ENCODE results near the gene VMAC. TPM values are rescaled to one million over a fixed set of nuclear protein-coding genes. Genes with fewer than 3 reads are reported as not detected.

The VMAC gene
- total and polyA plus RNA-seq, 2 of the 8 experiments (the other 6 are each of a cell fraction or from before 2014, with no cell fraction given), result 1.3 to 2.2 TPM

DNA sequence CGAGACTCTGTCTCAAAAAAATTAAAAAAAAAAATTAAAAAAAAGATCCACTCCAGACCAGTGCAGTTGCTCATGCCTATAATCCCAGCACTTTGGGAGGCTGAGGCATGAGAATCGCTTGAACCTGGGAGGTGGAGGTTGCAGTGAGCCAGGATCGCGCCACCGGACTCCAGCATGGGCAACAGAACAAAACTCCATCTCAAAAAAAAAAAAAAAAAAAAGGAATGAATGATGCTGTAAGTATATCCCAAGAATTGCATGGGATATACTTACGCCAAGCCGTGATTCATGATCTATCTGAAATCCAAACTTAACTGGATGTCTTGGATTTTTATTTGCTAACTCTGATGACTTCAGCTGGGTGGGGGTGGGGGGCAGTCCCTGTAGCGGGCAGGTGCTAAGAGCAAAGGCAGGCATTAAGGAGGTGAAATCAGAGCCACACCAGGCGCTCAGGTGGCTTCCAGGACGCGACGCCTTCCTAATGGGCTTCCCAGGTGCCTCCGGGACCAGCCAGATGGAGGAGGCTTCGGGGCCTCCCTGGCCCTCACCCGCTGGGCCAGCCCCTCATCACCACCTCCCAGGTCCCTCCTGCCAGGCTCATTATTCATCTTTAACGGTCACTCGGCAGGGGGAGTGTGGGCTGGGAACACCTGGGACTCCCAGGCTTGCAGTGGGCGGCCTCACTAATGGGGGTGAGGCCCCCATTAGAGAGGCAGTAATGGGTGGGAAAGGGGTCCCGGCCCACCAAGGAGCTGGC, 23.0 kb upstream of the VMAC start:
- Histone ChIP-seq H4K91ac (replicated peaks; ENCODE audit: insufficient read length, low read length) (no peak overlapping the region), H3K4me2 (ENCODE audit: insufficient read depth in 1 of 2, low read depth in 2 of 2, low read length in 2 of 2) (no peak overlapping the region), H3K27me3 (replicated peaks in 1 of 4; ENCODE audit: control insufficient read depth in 3 of 4, extremely low read depth in 1 of 4, insufficient read depth in 3 of 4, low read length in 3 of 4) (peaks cover 0 to 2% (median under 1%) of the 10 kb centered on the region in 4 experiments; a peak in 1 of 7 replicates), H3K23ac (ENCODE audit: insufficient read length) (no peak overlapping the region), H3K27ac (ENCODE audit: low read depth, low read length) (no peak overlapping the region), H4K5ac (ENCODE audit: insufficient read length, low read depth, low read length) (no peak overlapping the region), H3K79me2 (ENCODE audit: control insufficient read depth in 1 of 2, insufficient read depth in 2 of 2, low read length in 2 of 2) (no peaks in the 10 kb centered on the region), H2AK5ac (ENCODE audit: low read depth, low read length) (no peak overlapping the region), H3K4ac (replicated peaks; ENCODE audit: insufficient read length, low read depth, low read length) (no peak overlapping the region), H3K56ac (replicated peaks; ENCODE audit: insufficient read length, low read depth, low read length) (no peak overlapping the region), H2BK120ac (replicated peaks; ENCODE audit: low read depth, low read length) (no peak overlapping the region), H3K9me3 (ENCODE audit: insufficient read depth in 2 of 2, low read depth in 1 of 2, low read length in 1 of 2) (no peaks in the 10 kb centered on the region), H4K8ac (ENCODE audit: extremely low read depth, insufficient read depth, low read length) (no peak overlapping the region), H3K9ac (replicated peaks in 1 of 4; ENCODE audit: extremely low read depth in 1 of 4, low read depth in 3 of 4, low read length in 3 of 4) (no peak overlapping the region), H2BK20ac (ENCODE audit: low read length) (no peak overlapping the region), H2BK15ac (ENCODE audit: low read length) (no peak overlapping the region), H2BK5ac (ENCODE audit: low read depth, low read length) (no peak overlapping the region), H3K4me1 (replicated peaks in 1 of 4; ENCODE audit: control insufficient read depth in 3 of 4, insufficient read depth in 4 of 4, low read length in 3 of 4) (peaks cover 0 to 17% (median 6%) of the 10 kb centered on the region in 4 experiments; a peak in 6 of 7 replicates), H3K18ac (ENCODE audit: extremely low read depth, low read length) (no peak overlapping the region; the same call in 1 of the 2 replicates), H3K23me2 (ENCODE audit: low read depth, low read length) (no peaks in the 10 kb centered on the region), H3K36me3 (ENCODE audit: control insufficient read depth in 2 of 4, insufficient read depth in 4 of 4, low read length in 3 of 4) (no peaks in the 10 kb centered on the region), H2AFZ (ENCODE audit: low read length) (no peak overlapping the region), H2BK12ac (ENCODE audit: low read depth, low read length) (no peak overlapping the region), H3K79me1 (ENCODE audit: low read depth, low read length) (no peaks in the 10 kb centered on the region), H3K4me3 (ENCODE audit: extremely low read depth in 1 of 4, insufficient read depth in 2 of 4, low read depth in 3 of 4, low read length in 4 of 4) (no peak overlapping the region), H4K20me1 (replicated peaks in 1 of 2; ENCODE audit: control insufficient read depth in 1 of 2, insufficient read depth in 2 of 2, low read length in 2 of 2) (no peaks in the 10 kb centered on the region), H3K14ac (ENCODE audit: insufficient read length) (no peak overlapping the region)
- DNase-seq (ENCODE audit: low read depth in 1 of 2, low spot score in 2 of 2) (no peak), FAIRE-seq (no peak)
- WGBS, 2 experiments (ENCODE audit: extremely low coverage in 1 of 2, insufficient coverage in 1 of 2, insufficient read length in 1 of 2, insufficient replicate concordance in 2 of 2, low coverage in 1 of 2, low lambda C conversion rate in 2 of 2, missing lambda C conversion rate in 1 of 2), result 85% methylated on average over 18 of the region's 19 CpGs; no CpG with 5 or more reads in 1 of the 2 experiments
- POLR2A ChIA-PET (ENCODE audit: partially characterized antibody), result interaction anchor here (1.0 to 2.5 kb wide), 4 partner anchors 9 to 53 kb away, joined by 3 to 8 read pairs (median 5); no protein-coding TSS in a partner anchor
- CTCF ChIA-PET (ENCODE audit: partially characterized antibody), result interaction anchor here (0.7 to 1.6 kb wide), 5 partner anchors 10 to 78 kb away, joined by 3 to 9 read pairs (median 4); no protein-coding TSS in a partner anchor
- TF ChIP-seq RNF2 (IDR thresholded peaks at IDR 0.05; ENCODE audit: borderline replicate concordance, low read depth, low read length, missing control alignments, poor library complexity, severe bottlenecking) (no peak), FOSL1 (IDR thresholded peaks at IDR 0.05; ENCODE audit: insufficient read depth, low read depth, low read length) (no peak), JUN (IDR thresholded peaks at IDR 0.05; ENCODE audit: low read depth, low read length) (no peak), TAF7 (optimal IDR thresholded peaks at IDR 0.05; ENCODE audit: borderline replicate concordance, low read depth, low read length) (no peak), EZH2 (IDR thresholded peaks at IDR 0.05; ENCODE audit: low read depth, low read length, severe bottlenecking) (no peak), SP2 (IDR thresholded peaks at IDR 0.05; ENCODE audit: low read length) (no peak), EGR1 (IDR thresholded peaks at IDR 0.05; ENCODE audit: borderline replicate concordance, low read depth, low read length) (no peak)
